Astrocyte (in vitro differentiated cells and primary cell): ENCODE data around the gene SHOX. TPM values are rescaled to one million over a fixed set of nuclear protein-coding genes. Genes with fewer than 3 reads are reported as not detected.

Experiments used
- DNase-seq: peaks from one replicate; pipeline ENCODE4 v3.0.0-alpha.2; 2010; ENCODE audit warnings: low read depth
- FAIRE-seq: peaks from 2 replicates; lab custom pipeline; 2011; peaks lifted over from hg19 to GRCh38; lab: Jason Lieb, UNC
- H2AFZ ChIP-seq: 2 replicates; pipeline ENCODE4 v1.6.0; 2012; ENCODE audit warnings: low read depth, low read length, inconsistent platforms
- H3K27ac ChIP-seq: 2 replicates; pipeline ENCODE4 v1.5.1; 2011; ENCODE audit warnings: low read depth, low read length, inconsistent platforms
- H3K27me3 ChIP-seq: 2 replicates; pipeline ENCODE4 v1.6.0; 2011; ENCODE audit warnings: low read length, inconsistent platforms; ENCODE audit not compliant: insufficient read depth
- H3K36me3 ChIP-seq: 2 replicates; pipeline ENCODE4 v1.5.1; 2011; ENCODE audit warnings: low read length, inconsistent platforms; ENCODE audit not compliant: insufficient read depth
- H3K4me1 ChIP-seq: 2 replicates; pipeline ENCODE4 v1.5.1; 2011; ENCODE audit warnings: low read length, inconsistent platforms; ENCODE audit not compliant: insufficient read depth
- H3K4me2 ChIP-seq: 2 replicates; pipeline ENCODE4 v1.6.0; 2012; ENCODE audit warnings: low read length, inconsistent platforms
- H3K4me3 ChIP-seq: 2 replicates; pipeline ENCODE4 v1.5.1; 2011; ENCODE audit warnings: low read depth, mild to moderate bottlenecking, low read length, inconsistent platforms; ENCODE audit not compliant: insufficient read depth
- H3K79me2 ChIP-seq: 2 replicates; pipeline ENCODE4 v1.6.0; 2012; ENCODE audit warnings: mild to moderate bottlenecking, low read length, inconsistent platforms; ENCODE audit not compliant: insufficient read depth
- H3K9ac ChIP-seq: 2 replicates; pipeline ENCODE4 v1.6.0; 2012; ENCODE audit warnings: mild to moderate bottlenecking, low read length, inconsistent platforms
- H3K9me3 ChIP-seq: 2 replicates; pipeline ENCODE4 v1.5.1; 2012; ENCODE audit warnings: low read depth, mild to moderate bottlenecking, low read length, inconsistent platforms; ENCODE audit not compliant: insufficient read depth
- H4K20me1 ChIP-seq: 2 replicates; pipeline ENCODE4 v1.6.0; 2012; ENCODE audit warnings: low read length, inconsistent platforms; ENCODE audit not compliant: insufficient read depth
- H3K27ac Mint-ChIP-seq: one replicate; pipeline ENCODE4 v1.8.0; 2021; ENCODE audit warnings: mild to moderate bottlenecking, mixed read lengths; ENCODE audit not compliant: unreplicated experiment
- H3K27me3 Mint-ChIP-seq: one replicate; pipeline ENCODE4 v1.8.0; 2021; ENCODE audit warnings: low read depth, mixed read lengths; ENCODE audit not compliant: unreplicated experiment
- H3K36me3 Mint-ChIP-seq: one replicate; pipeline ENCODE4 v1.8.0; 2021; ENCODE audit warnings: low read depth, mixed read lengths; ENCODE audit not compliant: unreplicated experiment
- H3K4me1 Mint-ChIP-seq: one replicate; pipeline ENCODE4 v1.8.0; 2021; ENCODE audit warnings: low read depth, mixed read lengths; ENCODE audit not compliant: unreplicated experiment
- H3K4me3 Mint-ChIP-seq: one replicate; pipeline ENCODE4 v1.8.0; 2021; ENCODE audit warnings: mild to moderate bottlenecking, moderate library complexity, mixed read lengths; ENCODE audit not compliant: unreplicated experiment
- H3K9me3 Mint-ChIP-seq: one replicate; pipeline ENCODE4 v1.8.0; 2021; ENCODE audit warnings: mild to moderate bottlenecking, mixed read lengths; ENCODE audit not compliant: unreplicated experiment
- CTCF ChIP-seq: IDR thresholded peaks from 2 replicates; pipeline ENCODE4 v1.5.1; 2011; ENCODE audit warnings: low read depth, mild to moderate bottlenecking, inconsistent platforms, low read length, moderate library complexity; ENCODE audit not compliant: insufficient read depth
- EZH2 ChIP-seq: IDR thresholded peaks from 2 replicates; pipeline ENCODE4 v1.6.1; 2012; ENCODE audit warnings: mild to moderate bottlenecking, low read length, inconsistent platforms; ENCODE audit not compliant: insufficient read depth
- total RNA-seq: library from RNA; stranded (reverse); gene quantifications from 2 replicates; pipeline ENCODE4 v1.2.1, GENCODE V29; 2021

The SHOX gene
- total RNA-seq, 1 donor from 2014 or later: not detected

- no peak overlapping the region for H3K27ac ChIP-seq
- no peaks in the 10 kb centered on the region for H3K4me1 Mint-ChIP-seq
- no peaks in the 10 kb centered on the region for H3K4me1 ChIP-seq
- no peak overlapping the region for H2AFZ ChIP-seq
- H3K27me3 ChIP-seq: peaks cover 31% of the 10 kb centered on the region
- H3K4me3 ChIP-seq: no peak overlapping the region
- no peaks in the 10 kb centered on the region for H4K20me1 ChIP-seq
- FAIRE-seq (no peak), DNase-seq (no peak)
- H3K4me3 Mint-ChIP-seq: no peak overlapping the region
- H3K9ac ChIP-seq: no peak overlapping the region
- TF ChIP-seq EZH2: no peak
- no peak for TF ChIP-seq CTCF
- H3K36me3 Mint-ChIP-seq: no peaks in the 10 kb centered on the region
- H3K4me2 ChIP-seq: no peak overlapping the region
- H3K9me3 ChIP-seq: no peaks in the 10 kb centered on the region
- peaks cover 10% of the 10 kb centered on the region for H3K27me3 Mint-ChIP-seq
- peaks cover 4% of the 10 kb centered on the region for H3K9me3 Mint-ChIP-seq
- no peak overlapping the region for H3K27ac Mint-ChIP-seq
- H3K79me2 ChIP-seq: no peaks in the 10 kb centered on the region
- no peaks in the 10 kb centered on the region for H3K36me3 ChIP-seq
These were observed 7.3 kb downstream of the SHOX start for GRCh38 chrX:637660-638481.

GRCh38 chrX:638482-639131 is 8.0 kb downstream of the SHOX start:
- H3K4me3 ChIP-seq: no peak overlapping the region
- no peak for TF ChIP-seq CTCF
- no peak for TF ChIP-seq EZH2
- H2AFZ ChIP-seq: no peak overlapping the region
- H3K36me3 Mint-ChIP-seq: no peaks in the 10 kb centered on the region
- no peak overlapping the region for H3K27ac ChIP-seq
- H3K27ac Mint-ChIP-seq: no peak overlapping the region
- no peaks in the 10 kb centered on the region for H3K36me3 ChIP-seq
- H3K27me3 Mint-ChIP-seq: peaks cover 10% of the 10 kb centered on the region
- H3K4me1 Mint-ChIP-seq: no peaks in the 10 kb centered on the region
- peaks cover 4% of the 10 kb centered on the region for H3K9me3 Mint-ChIP-seq
- H3K9ac ChIP-seq: no peak overlapping the region
- FAIRE-seq: no peak
- H3K79me2 ChIP-seq: no peaks in the 10 kb centered on the region
- no peak overlapping the region for H3K4me2 ChIP-seq
- no peak overlapping the region for H3K4me3 Mint-ChIP-seq
- H3K27me3 ChIP-seq: peaks cover 31% of the 10 kb centered on the region
- no peaks in the 10 kb centered on the region for H3K4me1 ChIP-seq
- no peaks in the 10 kb centered on the region for H3K9me3 ChIP-seq
- no peaks in the 10 kb centered on the region for H4K20me1 ChIP-seq
- no peak for DNase-seq
